Adrenal gland (tissue), 5 donors: ENCODE data around the gene DCHS2.

Source experiments
- POLR2A ChIP-seq, 2 donors: fragments of 450-650 bp; IDR thresholded peaks; one replicate each; pipeline ENCODE4 v1.6.1; 2017; ENCODE audit warnings: antibody characterized with exemption in 2 of 2, mild to moderate bottlenecking in 2 of 2, moderate library complexity in 1 of 2
- TF ChIP-seq, protein P1 (sequence below), 6 experiments: fragments of 450-650 bp in 4 of 6; fragments of 200-600 bp in 2 of 6; sonication (generic) in 1 of 6; IDR thresholded peaks; 1 replicate in 5 of 6; 2 replicates in 1 of 6; pipeline versions ENCODE4 v1.5.1 to v1.8.0; 2016 to 2021; ENCODE audit warnings: antibody characterized with exemption in 6 of 6, mild to moderate bottlenecking in 2 of 6, moderate library complexity in 1 of 6
- donor health status: DM: no; HTN: no; CAD: no.

DNA sequence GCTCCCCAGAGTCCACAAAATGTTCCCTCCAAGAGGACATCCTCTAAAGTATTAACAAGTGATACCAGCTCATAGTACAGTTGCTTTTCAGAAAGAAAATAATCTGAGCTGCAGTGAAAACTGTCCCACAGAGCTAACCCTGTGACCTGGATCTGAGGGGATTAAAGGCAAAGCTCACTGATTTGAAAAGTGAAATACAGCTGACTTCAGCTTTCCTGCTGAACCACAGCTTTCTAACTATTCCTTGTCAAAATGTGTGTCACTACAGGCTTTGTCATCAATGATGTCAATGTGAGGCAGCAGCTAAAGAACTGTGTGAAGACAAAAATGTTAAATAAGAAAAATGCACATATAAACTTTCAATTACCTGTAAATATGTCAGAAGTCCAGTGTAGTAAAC is 36.9 kb downstream of the DCHS2 start:
- TF ChIP-seq, protein P1, sequence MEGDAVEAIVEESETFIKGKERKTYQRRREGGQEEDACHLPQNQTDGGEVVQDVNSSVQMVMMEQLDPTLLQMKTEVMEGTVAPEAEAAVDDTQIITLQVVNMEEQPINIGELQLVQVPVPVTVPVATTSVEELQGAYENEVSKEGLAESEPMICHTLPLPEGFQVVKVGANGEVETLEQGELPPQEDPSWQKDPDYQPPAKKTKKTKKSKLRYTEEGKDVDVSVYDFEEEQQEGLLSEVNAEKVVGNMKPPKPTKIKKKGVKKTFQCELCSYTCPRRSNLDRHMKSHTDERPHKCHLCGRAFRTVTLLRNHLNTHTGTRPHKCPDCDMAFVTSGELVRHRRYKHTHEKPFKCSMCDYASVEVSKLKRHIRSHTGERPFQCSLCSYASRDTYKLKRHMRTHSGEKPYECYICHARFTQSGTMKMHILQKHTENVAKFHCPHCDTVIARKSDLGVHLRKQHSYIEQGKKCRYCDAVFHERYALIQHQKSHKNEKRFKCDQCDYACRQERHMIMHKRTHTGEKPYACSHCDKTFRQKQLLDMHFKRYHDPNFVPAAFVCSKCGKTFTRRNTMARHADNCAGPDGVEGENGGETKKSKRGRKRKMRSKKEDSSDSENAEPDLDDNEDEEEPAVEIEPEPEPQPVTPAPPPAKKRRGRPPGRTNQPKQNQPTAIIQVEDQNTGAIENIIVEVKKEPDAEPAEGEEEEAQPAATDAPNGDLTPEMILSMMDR (IDR thresholded peaks at IDR 0.05), result no peak
- TF ChIP-seq POLR2A (IDR thresholded peaks at IDR 0.05), result no peak
